H1 (cell line): ENCODE results near the gene PI4K2A. TPM values are rescaled to one million over a fixed set of nuclear protein-coding genes. Genes with fewer than 3 reads are reported as not detected.
A peak's percentile ranks its signal among the peaks of the same experiment; 100 is the strongest.

Experiments used
- CTCF ChIA-PET: fragments of 300-600 bp; sonication (Branson Sonifier 250); formaldehyde crosslinking; loops from one replicate; lab custom pipeline; 2021; ENCODE audit not compliant: partially characterized antibody; lab: Charles Lee
- POLR2A ChIA-PET: fragments of 300-600 bp; sonication (Branson Sonifier 250); formaldehyde crosslinking; loops from one replicate; lab custom pipeline; 2021; ENCODE audit warnings: inconsistent platforms; ENCODE audit not compliant: partially characterized antibody; lab: Charles Lee
- DNase-seq, 2 experiments: peaks; one replicate each; pipeline versions ENCODE4 v3.0.0 to v3.0.0-alpha.2; 2010 to 2022; ENCODE audit warnings: low spot score in 2 of 2, low read depth in 1 of 2, mixed read lengths in 1 of 2
- FAIRE-seq: peaks from 2 replicates; lab custom pipeline; 2011; peaks lifted over from hg19 to GRCh38; lab: Jason Lieb, UNC
- H2AFZ ChIP-seq: 2 replicates; pipeline ENCODE4 v1.8.1; 2012; ENCODE audit warnings: low read length, inconsistent platforms
- H2AK5ac ChIP-seq: 2 replicates; pipeline ENCODE4 v1.6.1; 2013; ENCODE audit warnings: low read depth, low read length
- H2BK120ac ChIP-seq: replicated peaks from 2 replicates; pipeline ENCODE3; 2013; ENCODE audit warnings: low read depth, low read length, inconsistent platforms
- H2BK12ac ChIP-seq: 2 replicates; pipeline ENCODE4 v1.6.1; 2013; ENCODE audit warnings: low read depth, low read length
- H2BK15ac ChIP-seq: 2 replicates; pipeline ENCODE4 v1.6.1; 2013; ENCODE audit warnings: low read length
- H2BK20ac ChIP-seq: 2 replicates; pipeline ENCODE4 v1.6.1; 2013; ENCODE audit warnings: low read length
- H2BK5ac ChIP-seq: 2 replicates; pipeline ENCODE4 v1.6.1; 2013; ENCODE audit warnings: low read depth, low read length
- H3K14ac ChIP-seq: 2 replicates; pipeline ENCODE4 v1.6.1; 2013; ENCODE audit warnings: inconsistent platforms; ENCODE audit not compliant: insufficient read length
- H3K18ac ChIP-seq: 2 replicates; pipeline ENCODE4 v1.6.1; 2013; ENCODE audit warnings: low read length; ENCODE audit errors: extremely low read depth
- H3K23ac ChIP-seq: 2 replicates; pipeline ENCODE4 v1.6.1; 2013; ENCODE audit warnings: inconsistent platforms; ENCODE audit not compliant: insufficient read length
- H3K23me2 ChIP-seq: 2 replicates; pipeline ENCODE4 v1.6.1; 2013; ENCODE audit warnings: low read depth, low read length
- H3K27ac ChIP-seq: 2 replicates; pipeline ENCODE4 v1.6.1; 2011; ENCODE audit warnings: low read depth, low read length, inconsistent platforms
- H3K27me3 ChIP-seq, 4 experiments: replicated peaks in 1 of 4; 1 replicate in 1 of 4; 2 replicates in 3 of 4; pipeline versions ENCODE4 v1.6.1 to v1.8.1; 2011 to 2013; ENCODE audit warnings: low read length in 3 of 4, mild to moderate bottlenecking in 3 of 4, inconsistent platforms in 2 of 4, mixed read lengths in 2 of 4, moderate library complexity in 1 of 4; ENCODE audit not compliant: control insufficient read depth in 3 of 4, insufficient read depth in 3 of 4; ENCODE audit errors: extremely low read depth in 1 of 4
- H3K36me3 ChIP-seq, 4 experiments: 2 replicates each; pipeline versions ENCODE4 v1.6.1 to v1.8.1; 2011 to 2013; ENCODE audit warnings: mild to moderate bottlenecking in 4 of 4, low read length in 3 of 4, moderate library complexity in 2 of 4, control low read depth in 1 of 4, inconsistent platforms in 1 of 4; ENCODE audit not compliant: insufficient read depth in 4 of 4, control insufficient read depth in 2 of 4
- H3K4ac ChIP-seq: replicated peaks from 2 replicates; pipeline ENCODE3; 2013; ENCODE audit warnings: low read length, low read depth, mixed read lengths, inconsistent platforms; ENCODE audit not compliant: insufficient read length
- H3K4me1 ChIP-seq, 4 experiments: replicated peaks in 1 of 4; 1 replicate in 1 of 4; 2 replicates in 3 of 4; pipeline versions ENCODE4 v1.6.1 to v1.8.1; 2011 to 2013; ENCODE audit warnings: low read length in 3 of 4, inconsistent platforms in 2 of 4, mixed read lengths in 1 of 4; ENCODE audit not compliant: insufficient read depth in 4 of 4, control insufficient read depth in 3 of 4
- H3K4me2 ChIP-seq, 2 experiments: 2 replicates each; pipeline versions ENCODE4 v1.6.1 to v1.8.1; 2011 to 2013; ENCODE audit warnings: low read depth in 2 of 2, low read length in 2 of 2, control low read depth in 1 of 2, inconsistent platforms in 1 of 2, mild to moderate bottlenecking in 1 of 2; ENCODE audit not compliant: insufficient read depth in 1 of 2
- H3K4me3 ChIP-seq, 4 experiments: fragments of 200-600, 300-600 bp in 1 of 4; sonication (generic), shearing (Covaris generic), sonication (Bioruptor Twin) in 1 of 4; 2 replicates each; pipeline versions ENCODE4 v1.5.1 to v1.8.1; 2011 to 2016; ENCODE audit warnings: low read length in 4 of 4, low read depth in 3 of 4, control low read depth in 2 of 4, inconsistent platforms in 2 of 4, mild to moderate bottlenecking in 2 of 4, mixed read lengths in 1 of 4, moderate library complexity in 1 of 4; ENCODE audit not compliant: insufficient read depth in 2 of 4; ENCODE audit errors: extremely low read depth in 1 of 4
- H3K56ac ChIP-seq: replicated peaks from 2 replicates; pipeline ENCODE3; 2013; ENCODE audit warnings: low read depth, mild to moderate bottlenecking, mixed read lengths, low read length, inconsistent platforms; ENCODE audit not compliant: insufficient read length
- H3K79me1 ChIP-seq: 2 replicates; pipeline ENCODE4 v1.6.1; 2013; ENCODE audit warnings: low read depth, low read length, control low read depth
- H3K79me2 ChIP-seq, 2 experiments: 2 replicates each; pipeline versions ENCODE4 v1.6.1 to v1.8.1; 2012 to 2013; ENCODE audit warnings: low read length in 2 of 2, mild to moderate bottlenecking in 2 of 2, inconsistent platforms in 1 of 2; ENCODE audit not compliant: insufficient read depth in 2 of 2, control insufficient read depth in 1 of 2
- H3K9ac ChIP-seq, 4 experiments: replicated peaks in 1 of 4; 1 replicate in 1 of 4; 2 replicates in 3 of 4; pipeline versions ENCODE4 v1.6.1 to v1.8.1; 2011 to 2013; ENCODE audit warnings: low read depth in 3 of 4, low read length in 3 of 4, control low read depth in 2 of 4, mild to moderate bottlenecking in 2 of 4, moderate library complexity in 2 of 4, inconsistent platforms in 1 of 4; ENCODE audit errors: extremely low read depth in 1 of 4
- H3K9me3 ChIP-seq, 2 experiments: 2 replicates each; pipeline versions ENCODE4 v1.6.1 to v1.8.1; 2012 to 2013; ENCODE audit warnings: mild to moderate bottlenecking in 2 of 2, moderate library complexity in 2 of 2, control low read depth in 1 of 2, inconsistent platforms in 1 of 2, low read depth in 1 of 2, low read length in 1 of 2, mixed read lengths in 1 of 2; ENCODE audit not compliant: insufficient read depth in 2 of 2
- H4K20me1 ChIP-seq, 2 experiments: replicated peaks in 1 of 2; 2 replicates each; pipeline versions ENCODE3 to v1.8.1; 2011 to 2013; ENCODE audit warnings: inconsistent platforms in 2 of 2, low read length in 2 of 2, mild to moderate bottlenecking in 1 of 2; ENCODE audit not compliant: insufficient read depth in 2 of 2, control insufficient read depth in 1 of 2
- H4K5ac ChIP-seq: 2 replicates; pipeline ENCODE4 v1.6.1; 2013; ENCODE audit warnings: low read length, low read depth, mixed read lengths, inconsistent platforms; ENCODE audit not compliant: insufficient read length
- H4K8ac ChIP-seq: 2 replicates; pipeline ENCODE4 v1.8.0; 2013; ENCODE audit warnings: mild to moderate bottlenecking, moderate library complexity, low read length, inconsistent platforms; ENCODE audit not compliant: insufficient read depth; ENCODE audit errors: extremely low read depth
- H4K91ac ChIP-seq: replicated peaks from 2 replicates; pipeline ENCODE3; 2013; ENCODE audit warnings: low read length, mixed read lengths, inconsistent platforms; ENCODE audit not compliant: insufficient read length
- ZNF274 ChIP-seq: IDR thresholded peaks from 2 replicates; pipeline ENCODE4 v1.7.0; 2012; ENCODE audit warnings: low read length, borderline replicate concordance; ENCODE audit errors: extremely low read depth
- WGBS, 2 experiments: shearing (Covaris generic) in 1 of 2; methylation state at CpG; one replicate each; pipeline versions ENCODE4 v1.1.6 to v1.1.7; 2013 to 2015; ENCODE audit warnings: low lambda C conversion rate in 2 of 2, mixed read lengths in 2 of 2, inconsistent platforms in 1 of 2, low coverage in 1 of 2, missing lambda C conversion rate in 1 of 2; ENCODE audit not compliant: insufficient replicate concordance in 2 of 2, insufficient coverage in 1 of 2, insufficient read length in 1 of 2; ENCODE audit errors: extremely low coverage in 1 of 2, missing lambda C conversion rate in 1 of 2; 5-methylcytosine and 5-hydroxymethylcytosine counted together
- polyA plus RNA-seq, 7 experiments: library from polyadenylated mRNA; depleted of rRNA in 3 of 7; stranded (reverse) in 5 of 7; unstranded in 2 of 7; fragments of >200 nt in 5 of 7; fragments of 200-250 nt in 2 of 7; gene quantifications; 1 replicate in 5 of 7; 2 replicates in 1 of 7; 4 replicates in 1 of 7; pipeline versions ENCODE4 v1.2.1 to v1.2.3, GENCODE V29; 2011 to 2013; ENCODE audit warnings: missing spikeins in 2 of 7, mixed read lengths in 2 of 7
- total RNA-seq: library from RNA; stranded (reverse); fragmentation: NEBNext Ultra II Directional; extraction: Animal tissue kit (Norgen Biotek cat#: 25700); gene quantifications from 2 replicates; pipeline ENCODE4 v1.2.1, GENCODE V29; 2021
- TF ChIP-seq, protein P1 (sequence below), 3 experiments: IDR thresholded peaks; 1 replicate in 2 of 3; 2 replicates in 1 of 3; pipeline versions ENCODE4 v1.5.1 to v1.6.1; 2011; ENCODE audit warnings: low read length in 3 of 3, mild to moderate bottlenecking in 3 of 3, inconsistent platforms in 2 of 3, low read depth in 1 of 3, moderate library complexity in 1 of 3; ENCODE audit not compliant: insufficient read depth in 1 of 3; ENCODE audit errors: control extremely low read depth in 1 of 3

Gene PI4K2A
- total and polyA plus RNA-seq, 2 of the 8 experiments (the other 6 are each of a cell fraction or from before 2014, with no cell fraction given) = 20.7 to 21.9 TPM

DNA sequence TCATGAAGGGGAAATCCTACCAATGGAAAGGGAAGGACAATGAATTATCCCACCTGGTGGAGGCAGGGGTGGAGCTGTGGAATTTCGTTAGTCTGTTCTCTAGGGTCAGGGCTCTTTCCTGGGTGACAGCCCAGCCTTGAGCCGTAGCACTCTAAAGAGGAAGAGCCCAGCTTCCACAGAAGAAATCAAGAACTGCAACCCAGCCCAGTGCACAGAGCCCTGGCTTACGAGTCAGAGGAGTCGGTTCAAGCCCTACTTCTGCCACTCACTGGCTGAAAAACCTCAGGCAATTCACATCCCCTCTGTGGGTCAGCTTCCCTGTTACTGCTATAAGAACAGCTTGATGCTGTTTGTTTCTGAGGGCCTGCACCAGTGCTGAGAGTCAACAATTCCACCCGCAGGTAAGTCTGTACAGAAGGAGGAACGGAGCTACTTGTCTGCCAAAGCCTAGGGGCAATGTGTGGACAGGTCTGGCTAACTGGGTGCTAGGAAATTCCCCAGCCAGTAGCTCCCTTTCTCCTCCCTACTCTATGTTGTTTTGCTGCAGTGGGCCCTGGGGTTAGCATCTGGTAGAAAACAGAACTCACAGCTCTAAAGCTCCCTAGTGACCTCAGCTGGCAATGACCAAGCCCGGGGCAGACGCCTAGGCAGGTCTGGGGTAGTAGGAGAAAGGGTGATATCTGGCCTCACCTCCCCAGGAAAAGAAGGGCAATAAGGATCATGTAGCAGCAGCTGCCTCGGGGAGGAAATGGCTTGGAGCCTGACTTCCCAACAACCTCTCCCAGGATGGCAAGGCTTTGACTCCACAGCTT is 43.3 kb downstream of the PI4K2A start:
- DNase-seq (no peak), FAIRE-seq (no peak)
- Histone ChIP-seq H2BK20ac (no peak overlapping the region), H2AK5ac (no peak overlapping the region), H3K27me3 (peaks cover 0 to 7% (median 0%) of the 10 kb centered on the region in 4 experiments; a peak in 2 of 7 replicates), H4K8ac (no peak overlapping the region), H4K91ac (no peak overlapping the region), H3K4me2 (peak overlapping the region in 1 of 2 experiments; percentile 1; a peak in 1 of 4 replicates), H2BK15ac (no peak overlapping the region; the same call in 1 of the 2 replicates), H3K79me2 (peaks cover 0 to 11% of the 10 kb centered on the region in 2 experiments; a peak in 1 of 4 replicates), H2BK5ac (no peak overlapping the region), H3K9ac (peak overlapping the region in 3 of 4 experiments; percentile 24 to 39 (median 25); a peak in 2 of 7 replicates), H3K14ac (no peak overlapping the region), H3K79me1 (no peaks in the 10 kb centered on the region), H3K23ac (no peak overlapping the region), H3K27ac (no peak overlapping the region), H3K4me1 (peaks cover 0 to 16% (median 5%) of the 10 kb centered on the region in 4 experiments; a peak in 4 of 7 replicates), H3K36me3 (no peaks in the 10 kb centered on the region), H3K56ac (no peak overlapping the region), H2BK12ac (no peak overlapping the region), H2BK120ac (no peak overlapping the region), H4K20me1 (peaks cover 0 to 2% of the 10 kb centered on the region in 2 experiments), H3K18ac (no peak overlapping the region), H3K23me2 (peaks cover 7% of the 10 kb centered on the region; the same call in 1 of the 2 replicates), H2AFZ (no peak overlapping the region), H3K9me3 (no peaks in the 10 kb centered on the region), H3K4me3 (no peak overlapping the region), H4K5ac (no peak overlapping the region), H3K4ac (no peak overlapping the region)
- no peak for TF ChIP-seq ZNF274
- TF ChIP-seq, protein P1, sequence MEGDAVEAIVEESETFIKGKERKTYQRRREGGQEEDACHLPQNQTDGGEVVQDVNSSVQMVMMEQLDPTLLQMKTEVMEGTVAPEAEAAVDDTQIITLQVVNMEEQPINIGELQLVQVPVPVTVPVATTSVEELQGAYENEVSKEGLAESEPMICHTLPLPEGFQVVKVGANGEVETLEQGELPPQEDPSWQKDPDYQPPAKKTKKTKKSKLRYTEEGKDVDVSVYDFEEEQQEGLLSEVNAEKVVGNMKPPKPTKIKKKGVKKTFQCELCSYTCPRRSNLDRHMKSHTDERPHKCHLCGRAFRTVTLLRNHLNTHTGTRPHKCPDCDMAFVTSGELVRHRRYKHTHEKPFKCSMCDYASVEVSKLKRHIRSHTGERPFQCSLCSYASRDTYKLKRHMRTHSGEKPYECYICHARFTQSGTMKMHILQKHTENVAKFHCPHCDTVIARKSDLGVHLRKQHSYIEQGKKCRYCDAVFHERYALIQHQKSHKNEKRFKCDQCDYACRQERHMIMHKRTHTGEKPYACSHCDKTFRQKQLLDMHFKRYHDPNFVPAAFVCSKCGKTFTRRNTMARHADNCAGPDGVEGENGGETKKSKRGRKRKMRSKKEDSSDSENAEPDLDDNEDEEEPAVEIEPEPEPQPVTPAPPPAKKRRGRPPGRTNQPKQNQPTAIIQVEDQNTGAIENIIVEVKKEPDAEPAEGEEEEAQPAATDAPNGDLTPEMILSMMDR (IDR thresholded peaks at IDR 0.05; ENCODE audit: control extremely low read depth in 1 of 3, insufficient read depth in 1 of 3, low read depth in 1 of 3, low read length in 3 of 3) = peak in 1 of 3 experiments; percentile 1; a peak in 1 of 4 replicates
- 68% methylated on average over 9 of the region's 9 CpGs; no CpG with 5 or more reads in 1 of the 2 experiments for WGBS, 2 experiments
- ChIA-PET CTCF (interaction anchor here (0.7 to 4.0 kb wide), 18 partner anchors 9 to 357 kb away, joined by 3 to 30 read pairs (median 4); no protein-coding TSS in a partner anchor), POLR2A (interaction anchor here (0.6 to 2.0 kb wide), 11 partner anchors 10 to 249 kb away, joined by 3 to 12 read pairs (median 3); partner anchors contain the start of genes MARVELD1 and ZFYVE27)
